Coronary artery (tissue), 2 donors: ENCODE data around the gene TMEM235.
A peak's percentile ranks its signal among the peaks of the same experiment; 100 is the strongest.

Source experiments
- DNase-seq: peaks from one replicate; pipeline ENCODE4 v3.0.0-alpha.2; 2017; ENCODE audit warnings: low spot score
- H3K27ac ChIP-seq, 2 donors: fragments of 200-600 bp; sonication (generic); one replicate each; pipeline ENCODE4 v1.5.1; 2016 to 2019
- H3K4me3 ChIP-seq: fragments of 200-600 bp; sonication (generic); 2 replicates; pipeline ENCODE4 v1.5.1; 2016; ENCODE audit warnings: mild to moderate bottlenecking, moderate library complexity
- TF ChIP-seq, protein P1 (sequence below): fragments of 200-600 bp; sonication (generic); IDR thresholded peaks from one replicate; pipeline ENCODE4 v1.5.1; 2019; ENCODE audit warnings: antibody characterized with exemption

TMEM235 gene

DNA sequence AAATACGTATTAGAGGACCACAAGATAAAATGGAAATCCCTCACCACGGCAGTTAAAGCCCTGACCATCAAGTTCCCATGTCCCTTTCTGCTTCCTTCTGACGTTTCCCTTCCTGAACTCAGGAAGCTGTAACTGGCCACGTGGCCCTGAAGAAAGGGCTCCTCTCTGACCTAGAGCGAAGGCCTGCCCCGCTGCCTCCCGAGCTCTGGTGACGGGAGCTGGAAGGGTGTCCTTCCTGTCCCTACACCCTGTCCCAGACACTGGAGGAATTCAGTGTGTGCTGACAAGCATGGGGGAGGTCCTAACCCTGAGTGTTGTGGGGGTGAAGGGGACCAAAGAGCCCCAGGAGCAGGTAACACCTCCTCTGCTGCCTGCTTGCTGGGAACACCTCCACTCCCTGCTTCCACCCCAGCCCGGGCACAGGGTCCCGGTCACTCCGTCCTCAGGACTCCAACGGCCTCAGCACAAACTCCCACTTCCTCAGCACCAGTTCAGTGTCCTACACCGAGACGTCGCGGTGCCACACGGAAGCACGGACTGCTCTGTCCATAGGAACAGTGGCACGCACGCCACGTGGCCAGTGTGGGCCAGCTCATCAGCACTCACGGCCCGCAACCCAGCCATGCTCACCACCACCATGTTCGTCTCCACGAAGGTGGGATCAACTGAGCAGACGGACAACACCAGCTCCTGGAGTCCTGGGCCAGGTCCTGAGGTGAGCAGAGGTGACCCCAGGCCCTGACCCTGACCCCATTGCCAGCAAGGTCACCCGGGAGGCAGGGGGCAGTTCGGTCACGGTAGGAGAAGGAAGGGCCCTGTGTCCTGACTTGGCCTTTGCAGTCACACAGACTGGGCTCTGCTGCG lies 16.9 kb downstream of the TMEM235 start:
- peak overlapping the region in 1 of 2 donors; percentile 57 for H3K27ac ChIP-seq
- no peak for DNase-seq
- no peak overlapping the region for H3K4me3 ChIP-seq
- TF ChIP-seq, protein P1, sequence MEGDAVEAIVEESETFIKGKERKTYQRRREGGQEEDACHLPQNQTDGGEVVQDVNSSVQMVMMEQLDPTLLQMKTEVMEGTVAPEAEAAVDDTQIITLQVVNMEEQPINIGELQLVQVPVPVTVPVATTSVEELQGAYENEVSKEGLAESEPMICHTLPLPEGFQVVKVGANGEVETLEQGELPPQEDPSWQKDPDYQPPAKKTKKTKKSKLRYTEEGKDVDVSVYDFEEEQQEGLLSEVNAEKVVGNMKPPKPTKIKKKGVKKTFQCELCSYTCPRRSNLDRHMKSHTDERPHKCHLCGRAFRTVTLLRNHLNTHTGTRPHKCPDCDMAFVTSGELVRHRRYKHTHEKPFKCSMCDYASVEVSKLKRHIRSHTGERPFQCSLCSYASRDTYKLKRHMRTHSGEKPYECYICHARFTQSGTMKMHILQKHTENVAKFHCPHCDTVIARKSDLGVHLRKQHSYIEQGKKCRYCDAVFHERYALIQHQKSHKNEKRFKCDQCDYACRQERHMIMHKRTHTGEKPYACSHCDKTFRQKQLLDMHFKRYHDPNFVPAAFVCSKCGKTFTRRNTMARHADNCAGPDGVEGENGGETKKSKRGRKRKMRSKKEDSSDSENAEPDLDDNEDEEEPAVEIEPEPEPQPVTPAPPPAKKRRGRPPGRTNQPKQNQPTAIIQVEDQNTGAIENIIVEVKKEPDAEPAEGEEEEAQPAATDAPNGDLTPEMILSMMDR: no peak

DNA sequence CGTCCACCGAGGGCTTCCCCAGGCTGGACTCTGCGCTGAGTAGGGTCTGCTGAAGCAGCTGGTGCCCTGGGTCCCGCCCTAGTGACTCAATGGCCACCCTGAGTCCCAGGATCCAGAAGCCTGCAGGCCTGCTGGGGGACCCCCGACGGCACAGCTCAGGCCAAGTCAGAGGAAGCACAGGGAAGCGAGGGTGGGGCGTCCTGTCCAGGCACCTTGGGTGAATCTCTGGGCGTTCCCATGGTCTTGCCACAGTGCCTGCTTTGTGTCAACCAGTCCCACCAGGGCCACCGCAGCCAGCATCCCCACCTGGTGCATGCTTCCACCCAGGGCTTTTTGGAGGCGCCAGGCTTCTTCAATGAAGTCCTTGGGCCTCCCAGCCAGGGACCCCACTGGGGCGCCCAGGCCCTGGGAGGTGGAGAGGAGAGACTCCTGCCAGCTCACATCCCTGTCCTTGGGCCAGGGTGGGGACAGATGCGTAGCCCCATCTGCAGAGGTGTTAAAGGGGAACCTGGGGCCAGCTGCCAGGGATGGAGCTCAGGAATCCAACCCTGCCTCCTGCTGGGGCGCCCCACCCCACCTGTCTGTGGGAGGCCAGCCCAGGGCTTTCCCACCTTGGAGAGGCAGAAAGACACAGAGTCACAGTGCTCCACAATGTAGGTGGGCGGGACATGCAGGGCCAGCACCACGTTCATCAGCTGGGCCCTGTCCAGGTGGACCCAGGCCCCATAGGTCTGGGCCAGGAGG lies 17.8 kb downstream of the TMEM235 start:
- no peak overlapping the region for H3K27ac ChIP-seq
- H3K4me3 ChIP-seq: no peak overlapping the region
- DNase-seq: no peak
- TF ChIP-seq, protein P1: no peak

DNA sequence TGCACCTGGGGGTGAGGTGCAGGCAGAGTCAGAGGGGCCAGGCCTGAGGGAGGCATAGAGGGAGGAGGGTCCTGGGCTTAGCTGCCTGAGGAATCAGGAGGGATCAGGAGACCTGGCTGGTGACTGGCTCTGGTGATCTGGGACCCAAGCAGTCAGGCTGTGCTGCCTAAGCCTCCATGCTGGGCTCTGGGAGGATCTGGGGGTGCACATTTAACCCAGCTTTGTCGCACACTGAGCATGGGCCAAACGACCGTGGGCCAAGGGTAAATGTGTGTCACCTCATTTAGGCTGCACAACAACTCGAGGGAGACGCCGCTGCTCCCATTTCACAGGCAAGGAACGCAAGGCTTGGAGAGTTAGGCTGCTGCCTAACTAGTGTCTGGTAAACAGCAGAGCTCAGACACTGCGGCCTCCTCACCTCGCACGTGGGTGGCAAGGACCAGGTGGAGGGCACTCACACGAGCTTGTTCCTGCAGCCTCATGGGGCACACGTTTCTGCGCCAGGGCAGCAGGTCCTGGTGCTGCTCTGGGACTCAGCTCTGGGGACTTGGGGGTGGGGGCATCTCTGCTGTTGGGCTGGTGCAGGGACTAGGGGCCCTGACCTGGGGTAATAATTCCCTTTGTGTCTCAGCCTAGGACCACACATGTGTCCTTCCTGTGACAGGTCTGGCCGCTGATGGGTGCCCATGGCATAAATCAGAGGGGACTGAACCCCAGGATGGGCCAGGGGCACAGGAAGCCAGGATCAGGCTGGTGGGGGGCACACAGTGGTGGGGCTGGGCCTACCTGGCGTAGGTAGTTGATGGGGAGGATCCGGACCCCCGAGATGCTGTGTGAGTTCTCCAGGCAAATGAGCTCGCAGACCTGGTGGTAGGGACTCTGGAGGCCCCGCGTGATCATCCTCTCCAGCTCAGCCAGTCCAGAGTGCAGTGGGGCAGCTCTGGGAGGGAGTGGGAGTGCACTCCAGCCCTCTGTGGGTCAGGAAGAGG lies 18.7 kb downstream of the TMEM235 start:
- H3K4me3 ChIP-seq: peak overlapping the region; percentile 26
- DNase-seq: no peak
- H3K27ac ChIP-seq: no peak overlapping the region
- TF ChIP-seq, protein P1: no peak

DNA sequence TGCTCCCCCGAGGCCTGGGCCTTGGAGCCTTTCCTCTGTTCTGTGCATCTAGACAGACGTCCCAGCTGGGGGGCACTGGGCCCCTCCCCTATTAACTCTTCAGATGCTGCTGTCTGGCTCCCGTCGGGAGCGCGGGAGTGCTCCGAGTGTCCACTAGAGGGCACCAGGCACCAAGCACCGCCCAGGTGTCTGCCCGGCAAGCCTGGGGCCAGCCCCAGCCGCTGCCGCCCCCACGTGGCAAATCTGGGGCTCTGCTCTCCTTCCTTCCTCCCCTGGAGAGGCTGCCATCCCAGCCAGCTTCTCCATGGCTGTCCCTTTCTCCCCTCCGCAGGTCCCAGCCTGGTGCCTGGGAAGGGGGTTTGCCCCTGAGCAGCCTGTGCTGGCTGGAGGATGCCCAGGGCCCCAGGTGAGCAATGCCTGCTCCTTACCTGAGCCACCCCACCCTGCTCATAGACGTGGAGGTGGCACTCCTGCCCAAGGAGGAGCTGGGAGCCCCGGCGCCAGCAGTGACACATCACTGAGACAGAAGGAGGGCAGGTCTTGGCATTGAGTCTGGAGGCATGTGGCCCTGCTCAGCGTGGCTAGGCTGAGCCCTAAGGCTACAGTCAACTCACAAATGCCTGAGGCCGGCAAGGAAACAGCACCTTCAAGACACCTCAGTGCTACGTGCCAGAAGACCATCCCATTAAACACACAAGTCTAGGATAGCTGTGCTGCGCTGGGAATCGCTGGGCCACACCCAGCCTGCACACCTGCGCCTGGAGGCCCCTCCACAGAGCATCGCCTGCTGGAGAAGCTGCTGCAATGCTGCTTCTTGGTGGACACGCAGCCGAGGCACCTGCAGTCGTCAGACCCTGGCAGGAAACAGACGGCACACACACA lies 19.7 kb downstream of the TMEM235 start:
- TF ChIP-seq, protein P1: peak; percentile 99
- no peak overlapping the region for H3K27ac ChIP-seq
- peak; percentile 86 for DNase-seq
- peak overlapping the region; percentile 26 for H3K4me3 ChIP-seq

DNA sequence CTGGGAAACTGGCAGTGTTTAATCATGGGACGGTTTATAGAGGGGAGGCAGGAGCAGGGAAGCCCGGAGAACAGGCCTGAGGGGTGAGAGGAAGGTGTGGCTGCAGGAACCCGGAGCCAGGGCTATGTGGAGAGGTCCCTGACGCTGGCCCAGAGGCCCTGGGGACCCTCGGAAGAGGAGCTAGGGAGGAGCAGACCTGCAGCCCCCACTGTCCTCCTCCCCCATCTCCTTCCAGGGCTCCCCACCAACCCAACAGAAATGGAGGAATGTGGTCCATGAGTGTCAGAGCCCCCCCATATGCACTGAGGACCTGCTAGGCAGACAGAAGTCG lies 20.3 kb downstream of the TMEM235 start:
- TF ChIP-seq, protein P1: no peak
- no peak for DNase-seq
- no peak overlapping the region for H3K4me3 ChIP-seq
- H3K27ac ChIP-seq: no peak overlapping the region

DNA sequence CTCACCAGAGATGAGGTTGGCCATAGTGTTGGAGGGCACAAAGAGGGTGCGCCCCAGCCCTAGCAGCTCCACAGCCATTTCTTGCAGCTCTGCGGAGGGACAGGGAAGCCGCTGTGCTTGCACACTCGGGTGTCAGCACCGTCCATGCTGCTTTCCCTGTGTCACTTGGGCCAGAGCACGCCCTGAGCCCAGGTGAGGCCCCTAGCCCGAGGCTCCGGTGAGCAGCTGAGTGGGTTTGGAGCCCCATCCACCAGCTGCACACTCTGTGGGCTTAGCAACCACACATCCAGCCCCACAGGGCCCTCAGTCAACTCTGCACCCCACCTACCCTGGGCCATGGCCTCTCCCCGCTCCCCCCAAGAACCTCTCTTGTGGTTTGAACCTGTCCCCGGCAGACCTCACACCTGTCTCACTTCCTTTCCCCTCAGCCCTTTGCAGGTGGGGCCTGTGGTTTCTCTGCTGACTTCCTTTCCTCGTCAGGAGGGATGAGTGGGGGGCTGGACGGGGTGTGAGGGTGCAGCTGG lies 20.7 kb downstream of the TMEM235 start:
- Histone ChIP-seq H3K4me3 (no peak overlapping the region), H3K27ac (no peak overlapping the region)
- TF ChIP-seq, protein P1: no peak
- no peak for DNase-seq
